ENCODE results near the gene XPOT.

- TF ChIP-seq CTCF (conservative IDR thresholded peaks at IDR 0.05; ENCODE audit: low read depth, low read length) (no peak), EZH2 (IDR thresholded peaks at IDR 0.05; ENCODE audit: low read length, unreplicated experiment) (no peak)
Observed at GRCh38 chr12:64491718-64492117, 87.5 kb downstream of the XPOT start.

All from PC-3 (cell line).